Thymus (tissue), 11 donors: ENCODE measurements around the gene FKBP8. TPM values are rescaled to one million over a fixed set of nuclear protein-coding genes. Genes with fewer than 3 reads are reported as not detected.

ENCODE experiments used
- DNase-seq, 9 donors: peaks; one replicate each; pipeline ENCODE4 v3.0.0-alpha.2; 2013; ENCODE audit warnings: low spot score in 9 of 9, low read depth in 6 of 9, missing footprints in 1 of 9
- H3K27ac ChIP-seq, 2 donors: one replicate each; pipeline ENCODE4 v1.5.1; 2013; ENCODE audit warnings: control low read depth in 1 of 2, low read depth in 1 of 2, low read length in 1 of 2, mild to moderate bottlenecking in 1 of 2, moderate library complexity in 1 of 2
- H3K27me3 ChIP-seq, 2 donors: one replicate each; pipeline ENCODE4 v1.5.1; 2013; ENCODE audit warnings: low read length in 1 of 2; ENCODE audit not compliant: control insufficient read depth in 2 of 2, insufficient read depth in 1 of 2
- H3K36me3 ChIP-seq, 2 donors: one replicate each; pipeline ENCODE4 v1.5.1; 2013; ENCODE audit warnings: low read length in 1 of 2, mild to moderate bottlenecking in 1 of 2, moderate library complexity in 1 of 2; ENCODE audit not compliant: control insufficient read depth in 2 of 2, insufficient read depth in 2 of 2
- H3K4me1 ChIP-seq, 2 donors: one replicate each; pipeline ENCODE4 v1.5.1; 2013; ENCODE audit warnings: low read length in 2 of 2; ENCODE audit not compliant: control insufficient read depth in 2 of 2, insufficient read depth in 2 of 2
- H3K4me3 ChIP-seq, 2 donors: one replicate each; pipeline ENCODE4 v1.5.1; 2013; ENCODE audit warnings: low read length in 2 of 2, control low read depth in 1 of 2, mild to moderate bottlenecking in 1 of 2
- H3K9me3 ChIP-seq, 2 donors: one replicate each; pipeline ENCODE4 v1.5.1; 2013; ENCODE audit warnings: low read length in 1 of 2, mild to moderate bottlenecking in 1 of 2; ENCODE audit not compliant: control insufficient read depth in 2 of 2, insufficient read depth in 1 of 2
- WGBS: extraction: QIAGEN DNeasy Blood & Tissue Kit; methylation state at CpG from one replicate; pipeline ENCODE4 v1.1.7; 2013; 5-methylcytosine and 5-hydroxymethylcytosine counted together
- polyA plus RNA-seq: library from polyadenylated mRNA; stranded (reverse); fragments of 200-250 nt; gene quantifications from one replicate; pipeline ENCODE4 v1.2.3, GENCODE V29; 2013
- total RNA-seq: library from RNA; stranded (reverse); fragments of 120-200 nt; gene quantifications from one replicate; pipeline ENCODE4 v1.2.4, GENCODE V29; 2013
- donor health status: healthy.

Gene FKBP8
- total and polyA plus RNA-seq, 2 donors = 153 to 232 TPM

DNA sequence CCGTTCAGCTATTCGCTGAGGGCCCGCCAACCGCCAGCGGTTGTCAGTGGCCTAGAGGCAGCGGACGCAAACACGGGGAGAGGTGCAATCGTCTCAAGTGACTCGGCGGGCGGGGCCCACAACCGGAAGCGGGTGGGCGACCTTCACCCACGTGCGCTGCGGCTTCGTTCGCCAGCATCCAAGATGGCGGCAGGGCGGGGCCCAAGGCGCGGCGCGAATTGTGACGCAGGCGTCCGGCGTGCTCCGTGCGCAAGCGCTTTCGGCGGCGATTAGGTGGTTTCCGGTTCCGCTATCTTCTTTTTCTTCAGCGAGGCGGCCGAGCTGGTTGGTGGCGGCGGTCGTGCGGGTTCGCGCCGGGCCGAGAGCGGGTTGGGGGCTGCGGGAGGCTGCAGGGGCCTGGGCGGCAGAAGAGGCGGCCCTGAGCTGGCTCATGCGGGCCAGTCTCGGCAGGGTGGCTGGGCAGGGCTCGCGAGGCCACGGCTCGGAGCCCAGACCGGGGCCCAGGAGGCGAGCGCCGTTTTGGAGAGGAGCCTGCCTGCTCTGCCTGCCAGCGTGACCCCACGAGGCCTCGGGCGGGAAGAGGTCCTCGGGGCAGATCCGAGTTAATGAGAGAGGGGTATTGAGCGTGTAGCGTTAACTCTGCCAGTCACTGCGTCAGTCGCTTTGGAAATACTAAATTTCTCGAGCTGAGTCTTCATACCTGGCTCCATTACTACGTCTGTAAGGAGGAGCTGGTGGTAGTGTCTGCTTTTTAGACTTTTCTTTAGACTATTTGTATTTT, 28.4 kb upstream of the FKBP8 start, which contains the start of gene UBA52:
Gene UBA52 (plus strand): TSS at position 294 of the 781 bp plus-strand sequence. CDS start 1,444 bp downstream, outside the sequence.
- Histone ChIP-seq H3K4me1 (peaks cover 13 to 17% of the 10 kb centered on the region in 2 donors), H3K27me3 (no peaks in the 10 kb centered on the region), H3K4me3 (peak within 1 kb of the TSS; percentile 76 to 94), H3K36me3 (peaks cover 57 to 61% of the 10 kb centered on the region in 2 donors), H3K27ac (peak within 1 kb of the TSS; percentile 85 to 90), H3K9me3 (no peaks in the 10 kb centered on the region)
- under 1% methylated on average over 75 of the region's 75 CpGs for WGBS
- DNase-seq = peak; percentile 84 to 98 (median 97)

GRCh38 chr19:18568367-18568766, 25.0 kb upstream of the FKBP8 start:
- Histone ChIP-seq H3K27ac (no peak overlapping the region), H3K27me3 (no peaks in the 10 kb centered on the region), H3K36me3 (peaks cover 52 to 62% of the 10 kb centered on the region in 2 donors), H3K9me3 (no peaks in the 10 kb centered on the region), H3K4me3 (no peak overlapping the region), H3K4me1 (peaks cover 12 to 15% of the 10 kb centered on the region in 2 donors)
- 98% methylated on average over 15 of the region's 15 CpGs for WGBS
- DNase-seq = no peak

GRCh38 chr19:18566953-18567352, 23.6 kb upstream of the FKBP8 start:
- H3K4me1 ChIP-seq = peaks cover 0 to 4% of the 10 kb centered on the region in 2 donors
- H3K9me3 ChIP-seq = no peaks in the 10 kb centered on the region
- H3K27me3 ChIP-seq = no peaks in the 10 kb centered on the region
- WGBS = 98% methylated on average over 8 of the region's 8 CpGs
- H3K4me3 ChIP-seq = no peak overlapping the region
- no peak for DNase-seq
- peaks cover 60 to 66% of the 10 kb centered on the region in 2 donors for H3K36me3 ChIP-seq
- H3K27ac ChIP-seq = no peak overlapping the region

- H3K36me3 ChIP-seq = peaks cover 40 to 49% of the 10 kb centered on the region in 2 donors
- no peaks in the 10 kb centered on the region for H3K27me3 ChIP-seq
- no peak overlapping the region for H3K27ac ChIP-seq
- peaks cover 7 to 15% of the 10 kb centered on the region in 2 donors for H3K4me1 ChIP-seq
- DNase-seq = no peak
- H3K4me3 ChIP-seq = no peak overlapping the region
- WGBS = 97% methylated on average over 14 of the region's 14 CpGs
- H3K9me3 ChIP-seq = peaks cover 0 to 4% of the 10 kb centered on the region in 2 donors
Measured at GRCh38 chr19:18562086-18562485, 18.7 kb upstream of the FKBP8 start.

- Histone ChIP-seq H3K4me1 (peaks cover 7 to 15% of the 10 kb centered on the region in 2 donors), H3K4me3 (no peak overlapping the region), H3K27me3 (no peaks in the 10 kb centered on the region), H3K9me3 (peaks cover 0 to 4% of the 10 kb centered on the region in 2 donors), H3K27ac (no peak overlapping the region), H3K36me3 (peaks cover 24 to 25% of the 10 kb centered on the region in 2 donors)
- WGBS = 85% methylated on average over 5 of the region's 5 CpGs
- no peak for DNase-seq
Measured at GRCh38 chr19:18559685-18560084, 16.3 kb upstream of the FKBP8 start.

- Histone ChIP-seq H3K27me3 (no peaks in the 10 kb centered on the region), H3K27ac (peak overlapping the region; percentile 83 to 97), H3K4me3 (peak overlapping the region; percentile 95 to 97), H3K4me1 (peaks cover 7 to 15% of the 10 kb centered on the region in 2 donors), H3K9me3 (peaks cover 0 to 4% of the 10 kb centered on the region in 2 donors), H3K36me3 (peaks cover 15 to 16% of the 10 kb centered on the region in 2 donors)
- DNase-seq = no peak
- WGBS = 82% methylated on average over 3 of the region's 3 CpGs
Measured at GRCh38 chr19:18558604-18559003, 15.2 kb upstream of the FKBP8 start.

- Histone ChIP-seq H3K27ac (peak overlapping the region; percentile 83 to 97), H3K27me3 (no peaks in the 10 kb centered on the region), H3K9me3 (peaks cover 0 to 4% of the 10 kb centered on the region in 2 donors), H3K36me3 (peaks cover 12 to 14% of the 10 kb centered on the region in 2 donors), H3K4me1 (peaks cover 7 to 15% of the 10 kb centered on the region in 2 donors), H3K4me3 (peak overlapping the region; percentile 95 to 97)
- DNase-seq = peak in 1 of 9 donors; percentile 31
- WGBS = 17% methylated on average over 11 of the region's 11 CpGs
Measured at GRCh38 chr19:18558202-18558555, 14.8 kb upstream of the FKBP8 start.

GRCh38 chr19:18557411-18558201, 14.2 kb upstream of the FKBP8 start, which contains the start of gene KXD1:
KXD1 (plus strand) TSS chr19:18557870; CDS start chr19:18562057, 4,187 bp downstream.
- DNase-seq = peak; percentile 97 to 100 (median 98)
- Histone ChIP-seq H3K4me3 (peak within 1 kb of the TSS; percentile 95 to 97), H3K27ac (peak within 1 kb of the TSS; percentile 88 to 97), H3K4me1 (peaks cover 7 to 15% of the 10 kb centered on the region in 2 donors), H3K36me3 (peaks cover 6 to 9% of the 10 kb centered on the region in 2 donors), H3K27me3 (no peaks in the 10 kb centered on the region), H3K9me3 (peaks cover 0 to 4% of the 10 kb centered on the region in 2 donors)
- 2% methylated on average over 58 of the region's 58 CpGs for WGBS
